HG03378 (cell line): ENCODE data around the gene M1AP.

Experiments
- ATAC-seq: cut with Tn5 transposase; IDR thresholded peaks from one replicate; pipeline ENCODE4 v1.9.1; 2021; ENCODE audit warnings: mild to moderate bottlenecking, moderate library complexity; ENCODE audit not compliant: unreplicated experiment

M1AP gene

GRCh38 chr2:74528600-74529356 lies 119.4 kb downstream of the M1AP start:
- ATAC-seq, result peak; percentile 5

GRCh38 chr2:74527741-74528140 lies 120.4 kb downstream of the M1AP start:
- no peak for ATAC-seq

- ATAC-seq, result no peak
Measured at GRCh38 chr2:74526649-74527230, 121.4 kb downstream of the M1AP start.

GRCh38 chr2:74525717-74526648 lies 122.1 kb downstream of the M1AP start, which contains the start of gene DQX1:
Gene DQX1, minus strand, starts transcription at chr2:74526231. Its CDS starts 502 bp downstream, at chr2:74525729.
- ATAC-seq, result peak; percentile 24

- no peak for ATAC-seq
Measured at GRCh38 chr2:74524955-74525716, 123.0 kb downstream of the M1AP start.

- no peak for ATAC-seq
Measured at GRCh38 chr2:74524005-74524404, 124.1 kb downstream of the M1AP start.

- ATAC-seq, result no peak
Measured at GRCh38 chr2:74522516-74522915, 125.6 kb downstream of the M1AP start.

- ATAC-seq, result no peak
Measured at GRCh38 chr2:74516650-74517049, 131.5 kb downstream of the M1AP start.

- ATAC-seq, result no peak
Measured at GRCh38 chr2:74515981-74516633, 132.0 kb downstream of the M1AP start.

GRCh38 chr2:74515271-74515980 lies 132.7 kb downstream of the M1AP start:
- no peak for ATAC-seq

- no peak for ATAC-seq
Measured at GRCh38 chr2:74514368-74515270, 133.5 kb downstream of the M1AP start, which contains the start of gene TLX2. Gene TLX2, plus strand, starts transcription at chr2:74514450. Its CDS starts 357 bp downstream, at chr2:74514807.

- ATAC-seq, result no peak
Measured at GRCh38 chr2:74513605-74514367, 134.3 kb downstream of the M1AP start.

- no peak for ATAC-seq
Measured at GRCh38 chr2:74512744-74513604, 135.2 kb downstream of the M1AP start.

GRCh38 chr2:74511104-74511989 lies 136.8 kb downstream of the M1AP start:
- no peak for ATAC-seq

- no peak for ATAC-seq
Measured at GRCh38 chr2:74510272-74510671, 137.9 kb downstream of the M1AP start.
